Measurements from ENCODE around the gene ERC1.
"Not testable (repeated sequence)": the region's sequence is repeated elsewhere in the genome, so short reads cannot be mapped to it uniquely, and the experiment has no call there.

ERC1 gene

GRCh38 chr12:981961-982360 is 9.1 kb upstream of the ERC1 start:
- DNase-seq (ENCODE audit: low read depth) = no peak

DNA sequence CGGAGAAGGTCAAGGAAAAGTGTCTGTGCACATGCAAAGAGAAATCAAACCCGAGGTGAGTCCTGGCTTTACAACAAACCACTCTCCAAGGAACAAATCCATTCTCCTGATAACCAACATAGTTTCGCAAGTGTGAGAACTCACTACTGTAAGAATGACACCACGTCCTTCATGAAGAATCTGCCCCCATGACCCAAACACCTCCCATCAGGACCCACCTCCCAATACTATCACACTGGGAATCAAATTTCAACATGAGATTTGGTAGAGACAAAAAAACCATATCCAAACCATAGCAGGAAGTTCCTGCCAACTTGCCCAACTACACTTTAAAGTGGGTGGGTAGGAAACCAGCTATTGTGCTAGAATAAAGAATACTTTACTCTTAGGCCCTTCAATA is 2.4 kb upstream of the ERC1 start:
- no peak for DNase-seq (ENCODE audit: low read depth)

- no peak for DNase-seq (ENCODE audit: low read depth)
Observed at GRCh38 chr12:989051-989450, 2.0 kb upstream of the ERC1 start.

DNA sequence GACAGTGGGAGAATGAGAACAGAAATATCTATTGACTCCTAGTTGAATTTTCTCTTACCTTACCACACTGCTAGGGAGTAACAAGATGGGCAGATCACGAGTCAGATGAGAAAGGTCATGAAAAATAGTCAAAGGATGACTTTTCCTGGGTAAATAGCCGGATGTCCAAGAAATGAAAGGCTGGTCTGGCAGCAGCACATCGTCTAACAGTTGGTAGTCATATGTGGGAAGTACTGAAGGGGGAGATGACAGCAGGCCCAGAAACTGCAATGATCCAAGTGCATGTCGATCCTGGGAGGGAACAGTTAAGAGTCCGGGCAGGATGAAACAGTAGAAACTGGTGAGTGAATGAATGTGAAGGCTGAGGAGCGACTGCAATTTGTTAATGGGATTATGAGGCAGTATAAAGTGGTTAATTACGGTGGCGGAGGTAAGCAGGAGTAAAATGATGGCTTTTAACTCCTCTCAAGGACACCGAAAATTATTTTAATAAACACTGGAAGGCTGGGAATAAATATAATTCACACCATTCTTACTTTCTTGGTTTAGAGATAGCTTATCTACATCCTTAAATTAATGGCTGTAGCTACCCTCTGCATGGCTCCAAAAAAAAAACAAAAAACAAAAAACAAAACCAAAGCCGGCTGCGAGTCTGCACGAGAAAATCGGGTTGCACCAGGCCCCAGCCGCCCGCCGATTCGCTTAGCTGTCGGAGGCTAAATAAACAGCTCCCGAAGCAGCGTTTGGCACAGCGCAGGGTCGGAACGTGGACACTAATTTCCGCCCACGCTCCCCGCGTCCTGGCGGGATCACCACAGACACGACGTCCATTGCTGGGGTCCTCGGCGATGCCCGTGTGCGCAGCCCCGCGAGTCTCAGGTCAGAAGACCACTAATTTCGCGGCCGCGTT is 1.0 kb upstream of the ERC1 start:
- peak; percentile 27 for DNase-seq (ENCODE audit: low read depth)

DNA sequence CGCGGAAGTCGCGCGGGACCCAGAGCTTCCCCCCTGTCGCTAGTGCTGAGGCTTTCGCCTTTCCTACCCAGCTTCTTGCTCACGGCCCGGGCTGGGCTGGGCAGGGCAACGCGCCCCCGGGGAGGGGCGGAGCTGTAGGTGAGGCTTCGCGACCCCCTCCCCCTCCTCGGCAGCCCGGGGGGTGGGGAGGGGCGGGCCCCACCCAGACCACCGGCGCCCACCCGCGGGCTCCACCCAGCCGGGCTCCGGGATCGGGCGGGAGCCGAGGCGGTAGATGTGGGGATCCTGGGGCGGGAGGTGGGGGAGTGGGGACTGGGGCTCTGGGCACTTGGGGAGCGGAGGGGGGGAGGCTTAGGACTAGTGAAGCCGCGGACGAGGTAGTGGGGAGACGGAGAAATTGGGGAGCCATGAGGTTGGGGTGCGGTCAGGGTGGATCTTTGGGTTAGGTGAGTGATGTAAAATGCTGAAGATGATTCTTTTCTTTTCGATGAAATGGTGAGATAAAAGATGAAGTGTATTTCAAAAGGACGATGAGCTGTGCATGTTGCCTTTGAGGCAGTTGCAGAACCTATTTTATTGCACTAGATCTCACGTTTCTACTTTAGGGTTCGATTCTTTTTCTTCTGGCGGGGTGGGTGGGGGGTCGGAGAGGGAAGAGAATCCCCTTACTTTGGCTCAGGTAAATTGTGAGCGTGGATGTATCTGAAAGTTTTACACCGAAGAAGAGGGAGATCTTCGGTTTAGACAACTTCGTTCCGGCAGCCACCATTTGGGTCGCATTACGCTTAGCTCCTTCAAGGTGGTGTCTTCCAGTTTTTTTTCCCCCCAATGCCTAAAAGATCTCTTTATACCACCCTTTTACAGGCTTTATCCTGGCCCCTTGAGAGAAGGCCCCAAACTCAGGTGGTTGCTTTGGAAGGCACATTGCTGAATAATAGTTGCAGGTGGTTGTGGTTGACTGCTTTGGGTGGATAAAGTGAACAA is 619 bp downstream of the ERC1 start:
- no peak for DNase-seq (ENCODE audit: low read depth)

DNA sequence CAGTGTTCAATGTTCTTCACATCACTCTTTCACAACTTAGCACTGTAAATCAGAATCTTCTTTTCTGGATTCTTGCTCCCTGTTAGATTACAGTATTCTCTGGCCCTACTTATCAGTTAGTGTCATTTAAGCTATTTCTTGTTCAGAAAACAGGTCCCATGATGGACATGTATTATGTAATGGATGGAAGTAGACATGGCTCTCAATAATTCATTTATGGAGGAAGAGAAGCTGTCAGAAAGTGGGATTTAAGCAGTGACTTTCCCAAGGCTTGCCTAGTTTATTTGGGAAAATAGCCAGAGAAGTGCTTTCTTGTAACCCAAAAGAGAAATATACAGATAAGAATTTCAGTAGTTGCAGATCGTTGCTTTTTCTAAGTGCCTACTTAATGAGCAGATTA is 1.6 kb downstream of the ERC1 start:
- no peak for DNase-seq (ENCODE audit: low read depth)

DNA sequence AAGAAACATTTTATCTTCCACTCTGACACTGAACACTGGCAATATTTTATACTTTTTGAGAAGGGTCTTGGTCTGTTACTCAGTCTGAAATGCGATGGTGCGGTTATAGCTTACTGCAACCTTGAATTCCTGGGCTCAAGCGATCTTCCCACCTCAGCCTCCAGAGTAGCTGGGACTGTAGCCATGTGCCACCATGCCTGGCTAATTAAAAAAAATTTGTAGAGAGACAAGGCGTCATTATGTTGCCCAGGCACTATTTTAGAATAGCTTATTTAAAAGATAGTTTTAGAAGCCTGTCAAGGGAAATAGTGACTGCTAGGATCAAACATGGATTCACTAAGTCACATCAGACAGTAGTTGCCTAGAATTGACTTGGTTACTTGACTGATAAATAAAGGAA is 5.9 kb downstream of the ERC1 start:
- DNase-seq (ENCODE audit: low read depth) = no peak

DNA sequence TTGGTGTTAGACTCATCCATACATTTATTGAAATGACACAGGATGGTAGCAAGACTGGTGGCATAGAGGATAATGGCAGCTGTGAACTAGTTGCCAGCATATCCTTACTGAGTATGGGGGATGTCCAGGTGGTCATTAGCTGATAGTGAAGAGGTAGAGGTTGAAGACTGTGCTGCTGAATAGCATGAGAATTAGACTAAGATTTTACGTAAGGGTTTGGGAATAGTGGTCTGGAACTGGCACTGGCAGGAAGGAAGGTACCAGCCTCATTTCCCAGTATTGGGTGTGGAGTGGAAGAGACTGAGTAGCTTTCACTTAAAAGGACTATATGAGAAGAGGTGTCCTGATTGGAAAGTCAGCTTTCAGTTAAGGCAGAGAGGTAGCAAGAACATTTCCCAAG is 6.5 kb downstream of the ERC1 start:
- DNase-seq (ENCODE audit: low read depth) = no peak

DNA sequence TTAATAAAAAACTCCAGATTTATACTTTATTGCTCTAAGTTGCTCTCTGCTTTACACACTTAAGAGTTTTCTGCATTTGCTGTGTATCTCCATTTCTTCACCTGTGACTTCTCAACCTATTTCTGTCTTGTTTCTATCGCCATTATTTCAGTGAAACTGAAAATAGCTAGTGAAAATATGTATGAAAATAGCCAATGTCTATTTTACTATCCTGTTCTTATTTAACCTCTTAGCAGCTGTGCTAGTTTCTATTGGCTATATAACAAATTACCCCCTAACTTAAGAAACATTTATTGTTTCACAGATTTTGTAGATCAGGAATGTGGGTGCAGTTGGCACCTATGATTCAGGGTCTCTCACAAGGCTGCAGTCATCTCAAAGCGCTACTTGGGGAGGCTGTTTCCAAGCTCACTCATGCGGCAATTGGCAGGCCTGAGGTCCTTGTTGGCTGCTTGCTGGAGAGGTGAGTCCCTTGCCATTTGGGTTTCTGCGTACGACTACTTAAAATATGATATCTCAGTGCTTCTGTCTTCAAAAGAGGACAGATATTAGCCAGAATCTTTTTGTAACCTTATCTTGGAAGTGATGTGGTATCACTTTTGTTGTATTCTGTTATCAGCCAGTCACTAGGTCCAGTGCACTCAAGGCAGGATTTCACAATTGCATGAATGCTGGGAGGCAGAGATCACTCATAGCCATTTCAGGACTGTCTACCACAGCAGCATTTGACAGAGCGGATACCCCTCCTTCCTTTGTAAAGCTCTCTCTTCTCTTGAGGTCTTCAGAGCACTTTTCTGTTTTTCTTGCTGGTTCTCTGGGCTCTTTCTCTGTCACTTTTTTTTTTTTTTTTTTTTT is 7.2 kb downstream of the ERC1 start:
- no peak for DNase-seq (ENCODE audit: low read depth)

- DNase-seq (ENCODE audit: low read depth) = not testable (repeated sequence)
Observed at GRCh38 chr12:999736-1000135, 8.7 kb downstream of the ERC1 start.

DNA sequence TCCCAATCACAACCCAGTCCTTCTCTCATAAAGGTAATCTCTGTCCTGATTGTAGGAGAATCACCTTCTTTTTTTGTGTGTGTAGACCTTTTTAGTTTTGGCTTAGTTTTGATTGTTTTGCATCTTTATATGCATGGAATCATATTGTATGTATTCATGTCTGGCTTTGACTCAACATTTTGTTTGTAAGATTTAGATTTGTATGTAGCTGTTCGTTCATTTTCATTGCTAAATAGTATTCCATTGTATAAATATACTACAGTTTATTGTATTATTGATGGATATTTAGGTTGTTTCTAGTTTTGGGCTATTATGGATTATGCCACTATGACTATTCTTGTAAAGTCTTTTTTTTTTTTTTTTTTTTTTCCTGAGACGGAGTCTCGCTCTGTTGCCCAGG is 10.5 kb downstream of the ERC1 start:
- no peak for DNase-seq (ENCODE audit: low read depth)

GRCh38 chr12:1003600-1004271 is 12.7 kb downstream of the ERC1 start:
- DNase-seq (ENCODE audit: low read depth) = no peak

GRCh38 chr12:1006255-1006654 is 15.2 kb downstream of the ERC1 start:
- DNase-seq (ENCODE audit: low read depth) = no peak

GRCh38 chr12:1007276-1007675 is 16.3 kb downstream of the ERC1 start:
- DNase-seq (ENCODE audit: low read depth) = no peak

DNA sequence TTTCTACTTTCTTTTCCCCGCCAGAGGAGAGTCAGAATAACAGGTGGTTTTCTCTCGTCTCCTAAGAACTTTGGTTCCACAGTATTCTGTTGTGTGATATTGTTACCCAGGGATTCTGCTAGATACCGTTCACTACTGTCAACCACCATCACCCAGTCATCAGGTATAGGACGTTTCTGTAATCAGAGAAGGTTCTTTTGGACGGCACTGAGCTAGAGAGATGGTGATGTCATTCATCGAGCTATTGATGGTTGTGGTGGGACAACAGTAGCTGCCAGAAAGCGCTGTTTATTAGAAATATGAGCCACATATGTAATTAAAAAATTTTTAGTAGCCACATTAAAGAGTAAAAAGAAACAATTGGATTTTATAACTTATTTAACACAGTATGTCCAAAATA is 17.0 kb downstream of the ERC1 start:
- no peak for DNase-seq (ENCODE audit: low read depth)

DNA sequence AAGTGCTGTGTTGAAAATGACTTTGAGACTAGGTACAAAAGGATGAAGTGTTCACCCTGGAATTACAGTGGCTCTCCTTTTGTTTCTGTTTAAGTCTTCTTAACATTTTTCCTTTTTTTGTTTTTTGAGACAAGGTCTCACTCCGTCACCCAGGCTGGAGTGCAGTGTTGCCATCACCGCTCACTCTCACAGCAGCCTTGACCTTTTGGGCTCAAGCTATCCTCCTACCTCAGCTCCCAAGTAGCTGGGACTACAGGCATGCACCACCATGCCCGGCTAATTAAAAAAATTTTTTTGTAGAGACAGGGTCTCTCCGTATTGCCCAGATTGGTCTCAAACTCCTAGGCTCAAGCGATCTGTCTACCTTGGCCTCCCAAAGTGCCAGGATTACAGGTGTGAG is 20.1 kb downstream of the ERC1 start:
- DNase-seq (ENCODE audit: low read depth) = no peak

DNA sequence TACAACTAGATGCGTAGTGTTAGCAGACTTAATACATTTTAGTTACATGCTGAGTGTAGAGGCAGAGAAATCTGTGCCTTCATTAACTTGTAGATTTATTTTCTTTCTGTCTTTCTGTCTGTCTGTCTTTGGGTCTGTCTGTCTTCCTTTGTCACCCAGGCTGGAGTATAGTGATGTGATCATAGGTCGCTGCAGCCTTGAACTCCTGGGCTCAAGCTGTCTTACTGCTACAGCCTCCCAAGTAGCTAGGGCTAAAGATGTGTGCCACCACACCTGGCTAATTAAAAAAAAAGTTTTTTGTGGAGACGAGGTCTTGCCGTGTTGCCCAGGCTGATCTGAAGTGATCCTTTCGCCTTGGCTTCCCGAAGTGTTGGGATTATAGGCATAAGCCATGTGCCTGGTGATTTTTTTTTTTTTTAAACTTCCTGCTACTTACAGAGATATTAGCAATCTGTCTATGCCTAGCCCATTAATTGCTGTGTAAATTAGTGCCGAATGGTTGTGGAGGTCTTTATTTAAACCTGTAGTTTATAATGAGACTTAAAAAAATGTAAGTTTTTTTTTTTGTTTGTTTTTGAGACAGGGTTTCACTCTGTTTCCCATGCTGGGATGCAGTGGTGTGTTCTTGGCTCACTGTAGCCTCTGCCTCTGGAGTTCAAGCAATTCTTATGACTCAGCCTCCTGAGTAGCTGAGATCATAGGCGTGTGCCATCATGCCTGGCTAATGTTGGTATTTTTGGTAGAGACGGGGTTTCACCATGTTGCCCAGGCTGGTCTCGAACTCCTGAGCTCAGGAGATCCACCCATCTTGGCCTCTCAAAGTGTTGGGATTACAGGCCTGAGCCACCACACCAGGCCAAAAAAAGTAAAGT is 22.8 kb downstream of the ERC1 start:
- no peak for DNase-seq (ENCODE audit: low read depth)

DNA sequence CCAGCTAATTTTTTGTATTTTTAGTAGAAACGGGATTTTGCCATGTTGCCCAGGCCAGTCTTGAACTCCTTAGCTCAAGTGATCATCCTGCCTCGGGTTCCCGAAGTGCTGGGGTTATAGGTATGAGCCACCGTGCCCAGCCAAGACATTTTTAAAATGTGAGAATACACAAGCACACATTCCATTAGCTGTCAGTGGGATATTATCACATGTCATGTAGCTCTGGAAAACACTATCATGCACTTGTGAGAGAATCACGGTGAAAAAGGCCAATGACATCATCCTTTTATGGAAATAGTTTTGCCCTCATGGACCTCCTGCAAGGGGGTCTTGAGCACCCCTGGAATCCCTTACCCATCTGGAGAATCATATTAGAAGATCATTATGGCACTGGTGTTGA is 28.3 kb downstream of the ERC1 start:
- no peak for DNase-seq (ENCODE audit: low read depth)

GRCh38 chr12:1020389-1020788 is 29.4 kb downstream of the ERC1 start:
- DNase-seq (ENCODE audit: low read depth) = no peak

All from activated T-helper 9 cell treated with anti-CD3 and anti-CD28 coated beads, Interleukin-2, amount 50 U/mL, for 16 hours (primary cell).